ENCODE measurements around the gene MYOC. TPM values are rescaled to one million over a fixed set of nuclear protein-coding genes. Genes with fewer than 3 reads are reported as not detected.

Gene MYOC
- total RNA-seq, 1 donor from 2014 or later: not detected

DNA sequence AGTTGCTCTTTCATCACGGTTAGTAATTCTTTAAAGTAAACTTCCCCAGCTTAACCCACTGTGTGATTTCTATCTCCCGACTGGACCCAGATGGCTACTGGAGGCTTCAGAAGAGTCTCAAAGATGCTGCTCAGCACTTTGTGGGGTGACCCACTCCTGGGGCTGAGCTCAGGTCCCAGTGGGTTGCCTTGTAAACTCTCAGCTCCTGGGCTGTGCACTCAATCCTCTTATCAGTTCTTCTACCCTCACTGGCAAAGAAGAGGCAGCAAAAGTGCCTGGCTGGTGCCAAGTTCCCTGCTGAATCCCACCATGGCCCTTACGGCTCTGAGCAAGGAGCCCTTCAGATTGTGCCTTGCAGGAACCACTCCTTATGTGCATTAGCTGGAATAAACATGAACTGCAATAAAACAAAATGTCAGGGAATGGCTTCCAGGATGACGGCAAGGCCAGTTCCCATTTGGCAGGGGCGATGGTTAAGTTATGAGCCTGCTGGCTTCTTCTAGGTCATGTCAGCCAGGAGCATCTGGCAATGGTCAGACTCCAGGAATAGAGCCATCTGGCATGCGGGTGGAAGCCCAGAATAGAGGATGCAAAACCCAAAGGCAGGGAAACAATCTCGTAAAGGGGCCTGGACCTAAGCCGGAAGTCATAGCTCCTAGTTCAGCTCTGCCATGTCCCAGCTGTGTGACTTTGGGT, 6.8 kb downstream of the MYOC start:
- no peak overlapping the region for H3K27ac Mint-ChIP-seq (ENCODE audit: unreplicated experiment)
- H3K27me3 Mint-ChIP-seq (ENCODE audit: unreplicated experiment): no peaks in the 10 kb centered on the region
- TF ChIP-seq, protein P1, sequence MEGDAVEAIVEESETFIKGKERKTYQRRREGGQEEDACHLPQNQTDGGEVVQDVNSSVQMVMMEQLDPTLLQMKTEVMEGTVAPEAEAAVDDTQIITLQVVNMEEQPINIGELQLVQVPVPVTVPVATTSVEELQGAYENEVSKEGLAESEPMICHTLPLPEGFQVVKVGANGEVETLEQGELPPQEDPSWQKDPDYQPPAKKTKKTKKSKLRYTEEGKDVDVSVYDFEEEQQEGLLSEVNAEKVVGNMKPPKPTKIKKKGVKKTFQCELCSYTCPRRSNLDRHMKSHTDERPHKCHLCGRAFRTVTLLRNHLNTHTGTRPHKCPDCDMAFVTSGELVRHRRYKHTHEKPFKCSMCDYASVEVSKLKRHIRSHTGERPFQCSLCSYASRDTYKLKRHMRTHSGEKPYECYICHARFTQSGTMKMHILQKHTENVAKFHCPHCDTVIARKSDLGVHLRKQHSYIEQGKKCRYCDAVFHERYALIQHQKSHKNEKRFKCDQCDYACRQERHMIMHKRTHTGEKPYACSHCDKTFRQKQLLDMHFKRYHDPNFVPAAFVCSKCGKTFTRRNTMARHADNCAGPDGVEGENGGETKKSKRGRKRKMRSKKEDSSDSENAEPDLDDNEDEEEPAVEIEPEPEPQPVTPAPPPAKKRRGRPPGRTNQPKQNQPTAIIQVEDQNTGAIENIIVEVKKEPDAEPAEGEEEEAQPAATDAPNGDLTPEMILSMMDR (IDR thresholded peaks at IDR 0.05; ENCODE audit: unreplicated experiment): no peak
- no peak for DNase-seq (ENCODE audit: low spot score)
- no peaks in the 10 kb centered on the region for H3K36me3 Mint-ChIP-seq (ENCODE audit: low read depth, unreplicated experiment)
- no peaks in the 10 kb centered on the region for H3K9me3 Mint-ChIP-seq (ENCODE audit: unreplicated experiment)
- peaks cover 5% of the 10 kb centered on the region for H3K4me1 Mint-ChIP-seq (ENCODE audit: unreplicated experiment)
- no peak overlapping the region for H3K4me3 Mint-ChIP-seq (ENCODE audit: unreplicated experiment)

DNA sequence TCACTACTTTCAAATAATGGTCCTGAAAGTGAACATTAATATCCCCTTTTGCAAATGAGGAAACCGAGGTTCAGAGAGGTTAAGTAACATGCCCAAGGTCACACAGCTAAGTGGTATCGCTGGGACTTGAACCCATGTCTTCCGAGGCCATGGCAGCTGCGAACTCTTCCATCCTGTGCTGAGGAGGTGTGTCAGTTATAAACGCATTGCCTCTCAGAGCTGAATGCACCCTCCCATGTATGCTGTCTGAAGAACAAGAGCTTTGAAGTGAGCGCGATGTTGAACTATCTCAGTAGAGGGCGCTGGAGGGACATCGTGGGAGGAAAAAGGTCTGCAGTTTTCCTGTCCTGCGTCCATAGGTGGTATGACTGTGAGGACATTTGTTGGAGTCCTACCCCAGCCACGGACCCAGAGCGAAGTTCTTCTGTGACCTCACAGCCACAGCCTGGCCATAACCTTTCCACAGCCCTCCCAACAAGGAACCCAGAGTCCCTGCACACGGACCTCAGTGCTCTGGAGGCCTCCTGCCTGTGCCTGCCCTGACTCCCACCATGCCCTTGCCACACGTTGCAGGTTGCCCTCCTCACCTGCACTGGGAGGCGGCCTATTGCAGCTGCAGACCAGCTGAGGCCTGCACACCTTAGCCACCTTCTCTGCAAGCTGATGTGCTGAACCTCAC, 7.5 kb downstream of the MYOC start:
- H3K4me1 Mint-ChIP-seq (ENCODE audit: unreplicated experiment): peaks cover 5% of the 10 kb centered on the region
- H3K36me3 Mint-ChIP-seq (ENCODE audit: low read depth, unreplicated experiment): no peaks in the 10 kb centered on the region
- H3K27me3 Mint-ChIP-seq (ENCODE audit: unreplicated experiment): no peaks in the 10 kb centered on the region
- H3K4me3 Mint-ChIP-seq (ENCODE audit: unreplicated experiment): no peak overlapping the region
- DNase-seq (ENCODE audit: low spot score): peak; percentile 85
- H3K9me3 Mint-ChIP-seq (ENCODE audit: unreplicated experiment): no peaks in the 10 kb centered on the region
- no peak overlapping the region for H3K27ac Mint-ChIP-seq (ENCODE audit: unreplicated experiment)
- TF ChIP-seq, protein P1 (IDR thresholded peaks at IDR 0.05; ENCODE audit: unreplicated experiment): peak; percentile 72

DNA sequence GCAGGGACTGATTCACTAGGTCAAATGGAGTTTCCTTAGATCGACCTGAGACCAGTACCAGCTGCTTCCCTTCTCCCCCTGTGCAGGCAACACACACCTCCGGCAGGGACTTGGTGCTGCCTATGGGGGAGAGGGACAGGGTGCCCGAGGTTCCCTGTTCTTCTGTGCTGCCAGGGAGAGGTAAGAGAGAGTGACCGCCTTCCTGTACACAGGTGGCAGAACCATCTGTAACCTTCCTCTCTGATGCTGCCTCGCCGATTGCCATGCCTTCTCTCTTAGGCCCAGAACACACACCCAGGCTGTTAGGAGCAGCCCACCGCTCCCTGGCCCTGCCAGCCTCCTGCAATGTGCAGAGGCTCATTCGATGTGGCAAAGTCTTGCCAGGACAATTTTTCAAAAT, 9.3 kb downstream of the MYOC start:
- TF ChIP-seq, protein P1 (IDR thresholded peaks at IDR 0.05; ENCODE audit: unreplicated experiment): no peak
- Mint-ChIP-seq H3K36me3 (ENCODE audit: low read depth, unreplicated experiment) (no peaks in the 10 kb centered on the region), H3K9me3 (ENCODE audit: unreplicated experiment) (no peaks in the 10 kb centered on the region), H3K4me1 (ENCODE audit: unreplicated experiment) (peaks cover 5% of the 10 kb centered on the region), H3K27ac (ENCODE audit: unreplicated experiment) (no peak overlapping the region), H3K4me3 (ENCODE audit: unreplicated experiment) (no peak overlapping the region), H3K27me3 (ENCODE audit: unreplicated experiment) (no peaks in the 10 kb centered on the region)
- DNase-seq (ENCODE audit: low spot score): no peak

DNA sequence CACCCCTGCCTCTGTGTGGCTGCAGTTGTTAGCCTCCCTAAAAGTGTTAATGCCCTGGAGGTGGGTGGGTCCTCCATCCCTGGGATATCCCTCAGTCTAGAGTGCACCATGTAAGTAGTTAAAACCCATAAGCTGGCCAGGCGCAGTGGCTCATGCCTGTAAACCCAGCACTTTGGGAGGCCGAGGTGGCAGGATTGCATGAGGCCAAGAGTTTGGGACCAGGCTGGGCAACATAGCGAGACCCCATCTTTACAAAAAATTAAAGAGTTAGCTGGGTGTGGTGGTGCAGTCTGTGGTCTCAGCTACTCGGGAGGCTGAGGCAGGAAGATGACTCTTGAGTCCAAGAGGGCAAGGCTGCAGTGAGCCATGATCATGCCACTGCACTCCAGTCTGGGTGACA, 10.3 kb downstream of the MYOC start:
- Mint-ChIP-seq H3K4me3 (ENCODE audit: unreplicated experiment) (no peak overlapping the region), H3K27ac (ENCODE audit: unreplicated experiment) (no peak overlapping the region), H3K4me1 (ENCODE audit: unreplicated experiment) (peaks cover 5% of the 10 kb centered on the region), H3K36me3 (ENCODE audit: low read depth, unreplicated experiment) (no peaks in the 10 kb centered on the region), H3K9me3 (ENCODE audit: unreplicated experiment) (no peaks in the 10 kb centered on the region), H3K27me3 (ENCODE audit: unreplicated experiment) (no peaks in the 10 kb centered on the region)
- TF ChIP-seq, protein P1 (IDR thresholded peaks at IDR 0.05; ENCODE audit: unreplicated experiment): no peak
- no peak for DNase-seq (ENCODE audit: low spot score)

Measured in endothelial cell (in vitro differentiated cells).